HG03565 (cell line): Measurements from ENCODE around the gene BTBD9.

Experiments
- ATAC-seq: cut with Tn5 transposase; IDR thresholded peaks from one replicate; pipeline ENCODE4 v1.9.1; 2021; ENCODE audit warnings: mild to moderate bottlenecking, moderate library complexity; ENCODE audit not compliant: unreplicated experiment

The BTBD9 gene

DNA sequence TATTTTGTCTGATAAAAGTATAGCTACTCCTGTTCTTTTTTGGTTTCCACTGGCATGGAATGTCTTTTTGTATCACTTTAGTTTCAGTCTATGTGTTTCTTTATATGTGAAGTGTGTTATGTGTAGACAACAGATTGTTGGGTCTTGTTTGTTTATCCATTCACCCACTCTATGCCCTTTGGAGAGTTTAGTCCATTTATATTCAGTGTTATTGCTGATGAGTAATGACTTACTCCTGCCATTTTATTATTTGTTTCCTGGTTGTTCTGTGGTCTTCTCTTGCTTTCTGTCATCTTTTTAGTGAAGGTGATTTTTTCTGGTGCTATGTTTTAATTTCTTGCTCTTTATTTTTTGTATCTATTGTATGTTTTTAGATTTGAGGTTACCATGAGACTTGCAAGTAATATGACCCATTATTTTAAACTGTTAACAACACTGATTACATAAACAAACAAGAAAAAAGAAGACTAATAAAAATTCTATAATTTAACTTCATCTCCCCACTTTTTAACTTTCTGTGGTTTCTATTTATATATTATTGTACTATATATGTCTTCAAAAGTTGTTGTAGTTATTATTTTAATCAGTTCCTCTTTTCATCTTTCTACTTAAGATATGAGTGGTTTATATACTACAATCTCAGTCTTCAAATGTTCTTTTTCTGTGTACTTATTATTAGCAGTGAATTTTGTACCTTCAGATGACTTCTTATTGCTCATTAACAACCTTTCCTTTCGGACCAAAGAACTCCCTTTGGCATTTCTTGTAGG, 323.4 kb downstream of the BTBD9 start:
- peak; percentile 63 for ATAC-seq

DNA sequence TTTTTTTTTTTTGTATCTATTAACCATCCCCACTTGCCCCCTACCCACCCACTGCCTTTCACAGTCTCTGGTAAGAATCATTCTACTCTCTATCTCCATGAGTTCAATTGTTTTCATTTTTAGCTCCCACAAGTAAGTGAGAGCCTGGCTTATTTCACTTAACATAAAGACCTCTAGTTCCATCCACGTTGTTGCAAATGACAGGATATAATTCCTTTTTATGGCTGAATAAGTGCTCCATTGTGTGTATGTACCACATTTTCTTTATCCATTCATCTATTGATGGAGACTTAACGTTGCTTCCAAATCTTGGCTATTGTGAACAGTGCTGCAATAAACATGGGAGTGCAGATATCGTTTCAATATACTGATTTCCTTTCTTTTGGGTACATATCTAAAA, 328.5 kb downstream of the BTBD9 start:
- no peak for ATAC-seq

DNA sequence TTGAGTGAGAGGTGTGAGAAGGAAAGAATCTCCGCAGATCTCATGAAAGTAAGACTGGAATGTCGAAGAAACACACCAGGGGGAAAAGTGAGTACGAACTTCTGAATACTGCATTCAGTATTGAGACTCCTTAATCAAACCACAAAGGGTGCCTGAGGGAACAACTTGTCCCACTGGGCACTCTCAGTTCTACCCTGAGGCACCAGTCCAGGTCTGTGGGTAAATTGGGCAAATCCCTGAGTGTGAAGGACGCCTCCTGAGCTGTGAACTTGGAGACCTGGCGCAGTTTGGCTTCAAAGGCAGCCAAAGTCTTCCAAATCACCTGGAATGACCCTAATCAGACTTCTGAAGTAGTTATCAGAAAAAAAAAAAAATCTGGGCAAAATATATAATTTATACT, 329.7 kb downstream of the BTBD9 start:
- no peak for ATAC-seq

DNA sequence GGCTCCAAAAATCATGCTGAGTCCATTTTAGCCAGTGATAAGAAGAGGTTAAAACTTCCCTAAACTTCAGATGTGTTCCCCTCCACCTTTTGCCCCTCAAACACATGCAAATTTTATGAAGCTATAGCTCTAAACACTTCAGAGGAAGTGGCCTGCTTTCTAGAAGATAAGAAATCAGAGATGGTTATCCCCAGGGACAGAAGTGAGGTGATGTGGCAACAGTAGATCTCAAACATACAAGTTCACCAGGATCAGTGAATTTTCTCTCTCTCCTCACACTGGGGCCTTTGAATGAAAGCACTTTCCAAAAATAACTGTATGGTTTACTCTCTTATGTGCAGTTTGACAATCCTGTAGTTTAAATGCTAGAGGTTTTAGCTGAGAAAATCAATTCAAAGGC, 332.0 kb downstream of the BTBD9 start:
- peak; percentile 75 for ATAC-seq

DNA sequence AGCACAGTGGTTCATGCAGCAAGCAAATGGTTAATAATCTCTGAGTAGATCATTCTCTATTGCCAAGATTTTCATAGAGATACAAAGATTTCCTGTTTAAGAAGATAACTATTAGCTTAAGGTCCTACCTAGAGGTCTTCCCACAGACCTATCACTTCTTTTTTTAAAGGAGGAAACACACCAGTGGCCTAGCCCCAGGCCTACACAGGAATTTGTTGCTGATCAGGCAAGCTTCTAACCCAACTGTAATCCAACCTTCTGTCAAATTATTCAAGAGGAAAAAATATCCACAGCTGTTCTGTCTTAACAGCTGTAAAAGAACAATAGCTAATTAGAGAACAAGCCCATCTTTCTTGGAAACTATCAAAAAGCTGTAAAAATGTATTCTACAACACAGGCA, 332.8 kb downstream of the BTBD9 start:
- ATAC-seq, result peak; percentile 27

DNA sequence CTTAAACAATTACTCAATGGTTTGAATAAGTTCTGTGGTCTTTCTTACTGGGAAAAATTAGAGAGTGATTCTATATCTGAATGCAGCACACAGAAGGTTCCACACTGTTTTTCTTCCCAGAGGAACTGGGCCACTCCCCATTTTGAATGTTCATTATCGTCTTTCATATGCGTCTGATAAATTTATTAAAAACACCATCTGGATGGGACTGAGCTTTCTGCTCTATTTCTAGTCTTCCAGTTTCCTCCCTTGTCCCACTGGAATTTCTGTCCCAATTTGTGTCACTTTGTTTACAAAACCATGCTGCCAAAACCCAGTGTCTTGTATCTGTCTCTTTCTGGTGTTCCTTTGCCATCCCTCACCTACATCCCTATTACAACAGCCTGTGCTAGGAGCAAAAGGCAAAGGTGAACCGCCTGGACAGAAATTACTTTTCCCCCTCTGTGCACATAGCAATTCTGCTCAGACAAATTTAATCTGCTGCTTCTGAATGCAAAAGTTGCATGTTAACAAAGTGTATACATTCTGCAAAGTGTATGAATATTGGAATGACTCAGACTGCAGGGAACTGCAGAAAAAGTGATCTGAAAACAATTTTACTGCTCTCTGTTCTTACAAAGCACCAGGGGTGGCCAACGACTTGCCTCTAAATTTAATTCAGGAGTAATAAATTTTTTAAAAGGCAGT, 333.6 kb downstream of the BTBD9 start:
- peak; percentile 57 for ATAC-seq

DNA sequence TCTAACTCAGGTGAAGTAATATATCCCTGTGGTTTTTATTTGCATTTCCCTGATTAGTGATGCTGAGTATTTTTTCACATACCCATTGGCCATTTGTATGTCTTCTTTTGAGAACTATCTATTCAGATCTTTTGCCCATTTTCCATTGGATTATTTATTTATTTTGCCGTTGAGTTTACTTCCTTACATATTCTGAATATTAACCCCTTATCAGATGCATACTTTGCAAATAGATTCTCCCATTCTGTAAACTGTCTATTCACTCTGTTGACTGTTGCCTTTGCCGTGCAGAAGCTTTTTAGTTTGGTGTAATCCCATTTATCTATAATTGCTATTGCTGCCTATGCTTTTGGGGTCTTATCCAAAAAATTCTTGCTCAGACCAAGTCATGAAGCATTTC, 336.9 kb downstream of the BTBD9 start:
- ATAC-seq, result no peak

DNA sequence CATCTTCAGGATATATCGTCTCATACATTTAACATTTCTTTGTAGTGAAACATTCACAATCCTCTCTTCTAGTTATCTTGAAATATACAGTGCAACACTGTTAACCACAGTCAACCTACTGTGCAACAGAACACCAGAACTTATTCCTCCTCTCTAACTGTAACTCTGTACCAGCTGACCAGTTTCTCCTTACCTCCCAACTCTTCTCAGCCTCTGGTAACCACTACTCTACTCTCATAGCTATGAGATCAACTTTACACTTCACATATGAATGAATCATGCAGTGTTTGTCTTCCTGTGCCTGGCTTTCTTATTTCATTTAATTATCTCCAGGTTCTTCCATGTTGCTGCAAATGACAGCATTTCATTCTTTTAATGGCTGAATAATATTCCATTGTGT, 337.6 kb downstream of the BTBD9 start:
- no peak for ATAC-seq

DNA sequence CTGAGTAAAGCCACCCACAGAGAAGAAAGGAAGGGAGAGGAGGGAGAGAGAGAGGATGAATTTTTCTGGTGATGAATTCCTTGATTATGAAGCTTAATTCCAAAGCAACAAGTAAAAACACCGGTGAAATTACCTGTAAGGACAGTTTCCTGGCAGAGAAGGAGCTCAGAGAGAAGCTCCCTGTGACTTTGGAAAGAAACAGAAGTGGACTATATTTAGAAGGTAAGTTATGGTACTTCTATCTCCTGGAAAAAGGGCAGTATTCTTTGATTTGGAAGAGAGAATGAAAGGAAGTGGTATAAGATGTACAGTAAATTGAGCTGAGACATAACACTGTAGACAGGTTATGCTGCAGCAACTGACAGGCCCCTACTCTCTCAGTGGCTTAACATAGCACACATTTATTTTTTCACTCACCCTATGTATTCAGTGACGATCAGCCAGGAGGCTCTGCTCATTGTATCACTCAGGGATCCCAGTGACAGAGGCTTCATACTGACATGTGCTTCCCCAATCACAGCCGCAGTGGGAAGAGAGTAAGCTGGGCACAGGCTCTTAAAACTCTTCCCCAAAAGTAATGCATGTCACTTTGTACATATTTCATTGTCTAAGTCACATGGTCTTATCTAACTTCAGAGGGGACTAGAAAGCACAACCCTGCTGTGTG, 349.5 kb downstream of the BTBD9 start:
- no peak for ATAC-seq

DNA sequence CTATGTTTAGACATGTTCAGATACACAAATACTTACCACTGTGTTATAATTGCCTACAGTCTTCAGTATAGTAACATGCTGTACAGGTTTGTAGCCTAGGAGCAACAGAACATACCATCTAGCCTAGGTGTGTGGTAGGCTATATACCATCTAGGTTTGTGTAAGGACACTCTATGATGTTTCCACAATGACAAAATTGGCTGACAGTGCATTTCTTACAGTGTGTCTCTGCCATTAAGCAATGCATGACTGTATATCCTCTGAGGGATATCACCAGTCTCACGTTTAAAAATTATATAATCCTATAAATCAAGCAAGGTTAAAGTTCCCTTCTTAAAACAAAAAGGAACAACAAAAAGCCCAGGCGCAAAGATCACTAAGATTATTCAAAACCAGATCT, 352.2 kb downstream of the BTBD9 start:
- ATAC-seq, result no peak

DNA sequence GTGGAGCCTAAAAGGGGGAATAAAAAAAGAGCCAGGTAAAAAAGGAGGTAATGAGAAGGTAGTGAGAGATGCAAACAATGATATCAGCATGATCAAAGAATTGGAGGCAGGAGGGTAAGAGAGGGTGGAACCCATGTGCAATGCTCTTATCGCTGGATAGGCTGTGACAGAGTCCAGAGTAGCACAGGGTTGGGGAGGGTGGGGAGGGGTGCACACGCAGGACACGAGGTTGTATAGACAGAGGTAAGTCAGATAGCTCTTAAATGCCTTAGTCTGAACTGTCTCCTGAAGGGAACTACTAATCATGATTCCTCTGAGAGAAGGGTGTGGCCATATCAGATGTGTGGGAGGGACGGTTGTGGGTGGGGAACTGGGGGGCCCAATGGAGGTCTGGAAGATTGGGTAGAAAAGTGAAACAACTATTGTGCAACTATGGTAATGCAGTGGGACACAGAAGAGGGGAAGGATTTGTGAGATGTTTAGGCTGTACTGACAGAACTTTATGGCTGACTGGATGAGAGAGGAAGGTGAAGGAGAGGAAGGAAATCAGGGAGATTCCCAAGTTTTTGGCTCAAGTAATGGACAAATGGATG, 354.8 kb downstream of the BTBD9 start:
- no peak for ATAC-seq

DNA sequence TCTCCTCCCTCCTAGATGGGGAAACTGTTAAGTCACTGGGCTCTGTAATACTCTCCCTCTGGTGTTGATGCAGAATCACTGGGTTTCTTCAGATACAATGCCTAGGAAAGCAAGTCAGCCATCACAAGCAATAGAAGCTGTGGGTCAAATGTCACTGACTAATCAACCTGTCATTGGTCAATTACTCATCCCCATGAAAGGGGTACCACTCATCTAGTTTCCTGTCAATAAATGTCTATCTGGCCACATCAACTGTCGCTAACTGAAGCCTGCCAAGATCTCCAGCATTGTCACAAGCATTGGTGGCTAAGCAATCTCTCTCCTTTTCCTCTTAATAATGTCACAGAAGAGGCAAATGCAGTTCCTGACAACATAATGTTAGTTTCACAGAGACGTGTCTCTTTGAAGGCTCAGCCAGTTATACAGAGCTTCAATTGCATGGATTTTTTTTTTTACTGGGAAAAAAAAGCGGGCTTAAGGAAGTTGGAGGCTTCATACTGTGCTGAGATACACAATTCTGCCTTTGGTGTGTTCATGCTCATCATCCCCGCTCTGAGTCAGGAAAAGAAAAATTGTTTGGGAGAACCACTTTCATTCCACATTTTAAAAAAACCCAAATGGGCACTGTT, 355.9 kb downstream of the BTBD9 start:
- no peak for ATAC-seq

DNA sequence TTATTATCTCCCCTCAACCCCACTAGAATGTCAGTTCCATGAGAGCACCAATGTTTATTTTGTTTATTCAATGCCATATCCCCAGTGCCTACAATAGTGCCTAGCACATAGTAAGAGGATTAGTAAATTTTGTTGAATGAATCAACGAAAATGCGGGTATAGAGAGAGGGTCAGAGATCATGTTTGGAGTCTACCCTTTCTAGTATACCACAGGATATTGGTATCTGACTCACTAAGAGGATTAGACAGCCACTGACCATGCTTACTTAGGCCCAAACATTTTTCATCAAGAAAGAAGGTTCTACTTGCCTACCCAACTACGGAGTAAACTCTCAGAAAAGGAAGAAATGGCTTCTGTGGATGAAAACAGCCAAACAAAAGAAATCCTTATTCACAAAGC, 356.8 kb downstream of the BTBD9 start:
- ATAC-seq, result no peak

DNA sequence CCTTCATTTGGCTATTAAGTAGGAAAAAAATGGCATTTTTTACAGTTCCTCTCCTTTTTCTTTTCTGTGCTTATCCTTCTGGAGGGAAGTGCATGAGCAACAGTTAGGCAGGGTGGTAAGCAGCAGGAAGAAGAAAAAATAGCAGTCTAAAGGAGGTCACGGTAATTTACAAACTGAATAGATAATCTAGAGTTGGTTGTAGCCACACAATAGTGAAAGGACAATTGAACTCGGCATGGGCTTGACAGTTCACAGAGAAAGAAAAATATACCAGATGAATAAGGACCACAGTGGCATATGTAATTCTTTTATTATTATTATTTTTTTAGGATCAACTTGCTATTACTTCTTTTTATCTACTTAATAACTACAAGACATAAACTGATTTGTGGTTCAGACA, 358.6 kb downstream of the BTBD9 start:
- no peak for ATAC-seq

DNA sequence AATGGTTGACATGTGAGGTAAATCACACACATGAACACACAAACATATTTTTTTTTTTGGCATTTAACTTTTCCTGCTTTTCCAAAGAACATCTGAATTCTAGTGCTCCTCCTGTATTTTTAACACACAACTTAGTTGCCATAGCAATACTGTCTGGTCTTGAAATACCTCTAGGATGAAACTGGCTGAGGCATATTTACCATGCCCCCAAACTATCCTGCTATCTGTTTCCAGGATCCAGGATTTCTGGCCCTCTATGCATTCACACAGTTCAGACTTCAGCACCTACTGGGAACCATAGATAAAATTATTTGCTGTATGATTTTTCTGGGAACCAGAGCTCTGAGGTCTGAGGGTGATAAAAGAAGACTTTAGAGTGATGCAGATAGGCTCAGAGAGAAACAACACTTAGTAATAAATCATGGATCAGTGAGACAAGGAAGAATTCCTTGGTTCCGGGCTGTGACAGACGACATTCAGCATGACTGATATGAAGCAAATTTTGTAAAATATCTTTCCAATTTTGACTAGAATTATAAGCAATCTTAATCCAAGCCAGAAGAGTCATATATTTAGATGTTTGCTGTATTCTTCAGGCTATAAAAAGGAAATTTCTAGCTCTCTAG, 359.7 kb downstream of the BTBD9 start:
- ATAC-seq, result no peak

DNA sequence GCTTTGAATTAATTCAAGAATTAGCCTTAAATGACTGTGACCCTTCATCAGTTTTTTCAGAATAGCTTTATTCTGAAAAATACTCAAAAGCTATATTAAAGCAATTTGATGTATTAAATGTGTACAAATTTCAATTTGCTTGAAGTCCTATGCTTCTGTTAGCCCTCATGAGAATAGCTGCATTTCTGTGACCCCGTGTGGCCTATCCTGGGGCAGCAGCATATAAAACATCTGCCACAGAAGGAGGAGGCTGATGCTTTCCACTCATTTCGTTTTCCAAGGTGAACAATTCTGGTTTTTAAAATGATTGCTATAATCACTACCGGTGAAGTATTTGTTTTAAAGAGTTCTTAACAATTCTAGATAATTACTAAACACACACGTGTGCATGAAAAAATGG, 360.3 kb downstream of the BTBD9 start:
- no peak for ATAC-seq

DNA sequence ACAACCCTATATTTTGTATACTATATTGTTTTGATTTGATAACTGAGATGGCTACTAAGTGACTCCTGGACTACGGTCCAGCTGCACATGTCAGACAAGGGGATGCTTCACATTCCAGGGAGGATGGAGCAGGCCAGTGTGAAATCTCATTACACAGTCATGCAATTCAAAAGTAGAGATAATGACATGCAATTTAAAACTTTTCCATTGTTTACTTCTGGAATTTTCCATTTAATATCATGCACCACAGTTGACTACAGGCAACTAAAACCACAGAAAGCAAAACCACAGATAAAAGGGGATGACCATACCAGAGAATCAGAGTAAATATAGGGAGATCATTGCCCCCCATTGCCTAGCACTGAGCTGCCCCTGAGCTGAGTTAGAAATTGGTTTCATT, 366.4 kb downstream of the BTBD9 start:
- ATAC-seq, result no peak

DNA sequence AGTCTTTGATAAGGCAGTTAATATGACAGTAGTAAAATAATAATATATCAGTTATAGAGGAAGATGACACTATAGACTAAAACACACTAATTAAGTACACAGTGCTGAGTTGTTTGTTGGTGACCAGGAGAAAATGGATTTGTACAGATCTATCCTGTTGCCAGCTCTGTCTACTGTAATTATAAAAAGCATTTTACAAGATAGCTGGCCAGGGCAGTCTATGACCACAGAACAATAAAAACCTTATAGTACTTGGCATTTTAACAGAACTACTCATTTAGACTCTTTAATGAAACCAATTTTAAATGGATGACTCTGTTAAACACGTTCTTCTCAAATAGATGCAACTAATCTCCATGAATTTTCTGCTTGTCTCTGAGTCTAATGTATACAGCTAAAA, 367.5 kb downstream of the BTBD9 start:
- no peak for ATAC-seq

DNA sequence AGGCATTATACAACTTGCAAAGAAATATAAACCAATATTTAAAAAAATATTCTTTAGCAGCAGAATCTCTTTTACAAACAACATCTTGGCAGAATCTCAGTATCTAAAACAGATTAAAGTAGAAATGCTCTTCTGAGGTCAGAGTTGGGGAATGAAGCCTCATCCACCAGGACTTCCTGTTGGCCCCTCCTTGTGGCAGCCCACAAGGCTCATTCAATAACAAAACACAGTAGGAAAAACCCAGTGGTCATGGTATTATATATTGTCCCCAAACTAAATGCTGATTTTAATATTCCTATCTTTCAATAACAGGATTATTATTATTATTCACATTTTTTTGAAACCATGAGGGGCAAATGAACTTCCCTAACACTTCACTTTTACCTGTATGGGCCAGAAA, 368.6 kb downstream of the BTBD9 start:
- no peak for ATAC-seq

DNA sequence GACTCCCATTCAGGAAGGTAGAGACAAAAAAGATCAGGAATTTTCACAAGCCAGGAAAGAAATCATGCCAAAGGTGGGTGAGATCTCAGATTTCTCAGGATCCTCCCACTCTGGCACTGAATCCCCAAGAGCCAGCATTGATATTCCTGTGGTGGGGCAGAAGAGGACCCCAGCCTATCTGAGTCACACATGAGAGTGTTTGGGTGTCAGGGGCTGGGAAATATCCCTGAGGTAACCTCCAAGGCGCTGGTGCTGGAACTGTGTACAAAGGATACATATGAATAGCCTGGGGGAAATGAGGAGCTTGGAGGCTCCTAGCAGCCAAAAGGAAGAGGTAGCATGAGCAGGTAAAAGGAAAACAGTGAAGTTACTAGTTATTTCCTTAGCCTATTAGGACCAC, 369.4 kb downstream of the BTBD9 start:
- no peak for ATAC-seq
